DND-41 (cell line): ENCODE results near the gene SMYD1.

ENCODE experiments used
- ATAC-seq: fragments of 200-7000 bp; cut with Tn5 transposase; 3 replicates; pipeline ENCODE4 v1.9.1; 2021; ENCODE audit warnings: low read depth; ENCODE audit not compliant: insufficient read depth
- DNase-seq: peaks from one replicate; pipeline ENCODE4 v3.0.0-alpha.2; 2020
- H2AFZ ChIP-seq: 2 replicates; pipeline ENCODE4 v1.6.0; 2012; ENCODE audit warnings: low read depth, low read length
- H3K27ac ChIP-seq: 2 replicates; pipeline ENCODE4 v1.5.1; 2012; ENCODE audit warnings: low read length, inconsistent platforms
- H3K27me3 ChIP-seq: fragments of 200-600 bp; sonication (generic); 2 replicates; pipeline ENCODE4 v1.6.0; 2012; ENCODE audit warnings: low read length, mild to moderate bottlenecking, inconsistent platforms; ENCODE audit not compliant: insufficient read depth, poor library complexity
- H3K36me3 ChIP-seq: 2 replicates; pipeline ENCODE4 v1.5.1; 2012; ENCODE audit warnings: low read length, inconsistent platforms; ENCODE audit not compliant: insufficient read depth
- H3K4me1 ChIP-seq: 2 replicates; pipeline ENCODE4 v1.5.1; 2012; ENCODE audit warnings: mild to moderate bottlenecking, low read length; ENCODE audit not compliant: insufficient read depth
- H3K4me2 ChIP-seq: 2 replicates; pipeline ENCODE4 v1.6.0; 2012; ENCODE audit warnings: mild to moderate bottlenecking, moderate library complexity, low read length, inconsistent platforms; ENCODE audit not compliant: insufficient read depth
- H3K4me3 ChIP-seq, 2 experiments: fragments of 200-600 bp in 1 of 2; shearing (Covaris generic) in 1 of 2; 2 replicates each; pipeline ENCODE4 v1.5.1; 2012 to 2016; ENCODE audit warnings: inconsistent platforms in 2 of 2, low read length in 2 of 2, mild to moderate bottlenecking in 2 of 2, low read depth in 1 of 2, moderate library complexity in 1 of 2
- H3K79me2 ChIP-seq: 2 replicates; pipeline ENCODE4 v1.6.0; 2012; ENCODE audit warnings: low read length, inconsistent platforms; ENCODE audit not compliant: insufficient read depth
- H3K9ac ChIP-seq: 2 replicates; pipeline ENCODE4 v1.6.0; 2012; ENCODE audit warnings: low read depth, mild to moderate bottlenecking, inconsistent platforms, low read length, moderate library complexity
- H3K9me3 ChIP-seq: 2 replicates; pipeline ENCODE4 v1.5.1; 2012; ENCODE audit warnings: low read length, moderate library complexity, mild to moderate bottlenecking, inconsistent platforms; ENCODE audit not compliant: insufficient read depth, severe bottlenecking
- H4K20me1 ChIP-seq: 2 replicates; pipeline ENCODE4 v1.6.0; 2012; ENCODE audit warnings: low read length; ENCODE audit not compliant: insufficient read depth
- CTCF ChIP-seq: IDR thresholded peaks from 2 replicates; pipeline ENCODE4 v1.5.1; 2012; ENCODE audit warnings: borderline replicate concordance, low read length, moderate library complexity, mild to moderate bottlenecking; ENCODE audit not compliant: poor library complexity, severe bottlenecking; ENCODE audit errors: extremely low read depth
- EZH2 ChIP-seq: IDR thresholded peaks from 3 replicates; pipeline ENCODE4 v1.6.1; 2012; ENCODE audit warnings: borderline replicate concordance, low read depth, mild to moderate bottlenecking, moderate library complexity, low read length, inconsistent platforms; ENCODE audit not compliant: severe bottlenecking

The SMYD1 gene

GRCh38 chr2:88161446-88162244 lies 94.0 kb downstream of the SMYD1 start:
- no peaks in the 10 kb centered on the region for H3K36me3 ChIP-seq
- no peaks in the 10 kb centered on the region for H3K79me2 ChIP-seq
- no peak overlapping the region for H2AFZ ChIP-seq
- no peak overlapping the region for H3K9ac ChIP-seq
- no peaks in the 10 kb centered on the region for H3K9me3 ChIP-seq
- no peak for TF ChIP-seq CTCF
- no peak for TF ChIP-seq EZH2
- H3K27ac ChIP-seq = no peak overlapping the region
- DNase-seq (no peak), ATAC-seq (no peak)
- H3K4me1 ChIP-seq = no peaks in the 10 kb centered on the region
- no peaks in the 10 kb centered on the region for H4K20me1 ChIP-seq
- no peak overlapping the region for H3K4me2 ChIP-seq
- H3K27me3 ChIP-seq = no peaks in the 10 kb centered on the region
- H3K4me3 ChIP-seq = no peak overlapping the region
